RWPE2 (cell line): ENCODE data around the gene RUNX3.

ENCODE experiments used
- ATAC-seq: fragments of 200-7000 bp; cut with Tn5 transposase; 3 replicates; pipeline ENCODE4 v1.9.1; 2021; ENCODE audit warnings: low read depth
- DNase-seq: peaks from one replicate; pipeline ENCODE4 v3.0.0-alpha.2; 2020; ENCODE audit warnings: low spot score
- H3K27ac ChIP-seq: fragments of 450-650 bp; 2 replicates; pipeline ENCODE4 v1.5.1; 2017; ENCODE audit warnings: mild to moderate bottlenecking; ENCODE audit not compliant: poor library complexity, severe bottlenecking
- H3K27me3 ChIP-seq: fragments of 250-450 bp; sonication (Bioruptor Pico); 2 replicates; pipeline ENCODE4 v1.5.1; 2021; ENCODE audit warnings: mild to moderate bottlenecking, moderate library complexity; ENCODE audit not compliant: insufficient read depth, poor library complexity, severe bottlenecking
- H3K36me3 ChIP-seq: fragments of 250-450 bp; sonication (Bioruptor Pico); 2 replicates; pipeline ENCODE4 v1.5.1; 2020; ENCODE audit warnings: low read depth, mild to moderate bottlenecking, moderate library complexity
- H3K4me1 ChIP-seq: fragments of 250-450 bp; sonication (Bioruptor Pico); 2 replicates; pipeline ENCODE4 v1.5.1; 2021; ENCODE audit warnings: mild to moderate bottlenecking, moderate library complexity; ENCODE audit not compliant: insufficient read depth, poor library complexity, severe bottlenecking
- H3K4me3 ChIP-seq: fragments of 250-450 bp; sonication (Bioruptor Pico); 2 replicates; pipeline ENCODE4 v1.5.1; 2021; ENCODE audit warnings: mild to moderate bottlenecking, moderate library complexity; ENCODE audit not compliant: severe bottlenecking
- H3K9me3 ChIP-seq: fragments of 250-450 bp; sonication (Bioruptor Pico); 2 replicates; pipeline ENCODE4 v1.5.1; 2021; ENCODE audit warnings: mild to moderate bottlenecking, moderate library complexity; ENCODE audit not compliant: severe bottlenecking
- TF ChIP-seq, protein P1 (sequence below): fragments of 450-650 bp; IDR thresholded peaks from one replicate; pipeline ENCODE4 v1.5.1; 2017; ENCODE audit warnings: mild to moderate bottlenecking, moderate library complexity; ENCODE audit not compliant: poor library complexity, severe bottlenecking

The RUNX3 gene

DNA sequence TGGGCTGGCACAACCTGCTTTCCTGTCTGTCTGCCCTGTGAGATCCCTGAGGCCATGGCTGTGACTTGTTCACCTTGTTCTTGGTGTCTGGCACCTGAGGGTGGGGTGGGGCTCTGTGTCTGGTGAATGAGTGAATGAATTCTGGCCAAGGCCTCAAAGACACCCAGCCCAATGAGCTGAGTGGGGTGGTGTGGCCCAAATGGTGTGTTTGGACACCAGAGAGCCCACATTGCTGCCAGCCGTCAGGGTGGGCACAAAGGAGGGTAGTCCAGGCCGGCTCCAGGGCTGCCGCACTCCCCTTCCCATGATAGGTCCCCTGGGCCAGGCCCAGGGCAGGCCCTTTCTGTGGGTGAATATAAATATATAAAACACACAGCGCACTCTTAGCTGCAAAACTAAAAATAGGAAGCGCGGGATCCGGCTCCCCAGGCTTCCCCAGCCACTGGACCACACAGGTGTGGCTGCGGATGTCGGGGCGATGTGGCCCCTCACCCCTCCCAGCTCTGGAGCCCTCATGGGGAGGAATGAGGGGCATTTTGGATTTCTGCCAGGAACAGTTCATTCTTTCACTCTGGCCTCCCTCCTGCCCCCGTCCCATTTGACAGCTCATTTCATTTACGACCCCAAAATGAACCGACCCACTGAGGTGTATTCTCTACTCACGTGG is 33.3 kb downstream of the RUNX3 start:
- Histone ChIP-seq H3K4me3 (no peak overlapping the region), H3K36me3 (no peaks in the 10 kb centered on the region)

DNA sequence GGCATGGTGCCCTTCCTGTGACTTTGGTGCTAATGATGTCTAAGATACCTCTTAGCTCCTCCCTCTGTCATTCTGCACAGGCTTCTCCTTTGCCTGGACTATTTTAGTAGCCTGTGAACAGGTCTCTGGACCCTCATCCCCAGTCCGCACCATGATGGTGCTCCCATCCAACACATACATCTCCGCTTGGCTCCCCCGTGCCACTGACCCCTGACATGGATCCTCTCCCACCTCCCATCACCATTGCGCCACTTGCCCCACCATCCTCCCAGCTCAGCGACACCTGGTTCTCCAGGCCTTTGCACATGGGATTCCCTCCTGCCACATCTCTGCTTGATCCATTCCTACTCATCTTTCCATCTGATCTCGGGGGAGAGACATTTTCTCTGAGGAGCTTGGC is 33.9 kb downstream of the RUNX3 start:
- Histone ChIP-seq H3K27me3 (no peaks in the 10 kb centered on the region), H3K36me3 (no peaks in the 10 kb centered on the region), H3K4me3 (no peak overlapping the region), H3K4me1 (no peaks in the 10 kb centered on the region), H3K9me3 (peaks cover 5% of the 10 kb centered on the region), H3K27ac (no peak overlapping the region)
- no peak for ATAC-seq
- peak; percentile 38 for DNase-seq
- TF ChIP-seq, protein P1, sequence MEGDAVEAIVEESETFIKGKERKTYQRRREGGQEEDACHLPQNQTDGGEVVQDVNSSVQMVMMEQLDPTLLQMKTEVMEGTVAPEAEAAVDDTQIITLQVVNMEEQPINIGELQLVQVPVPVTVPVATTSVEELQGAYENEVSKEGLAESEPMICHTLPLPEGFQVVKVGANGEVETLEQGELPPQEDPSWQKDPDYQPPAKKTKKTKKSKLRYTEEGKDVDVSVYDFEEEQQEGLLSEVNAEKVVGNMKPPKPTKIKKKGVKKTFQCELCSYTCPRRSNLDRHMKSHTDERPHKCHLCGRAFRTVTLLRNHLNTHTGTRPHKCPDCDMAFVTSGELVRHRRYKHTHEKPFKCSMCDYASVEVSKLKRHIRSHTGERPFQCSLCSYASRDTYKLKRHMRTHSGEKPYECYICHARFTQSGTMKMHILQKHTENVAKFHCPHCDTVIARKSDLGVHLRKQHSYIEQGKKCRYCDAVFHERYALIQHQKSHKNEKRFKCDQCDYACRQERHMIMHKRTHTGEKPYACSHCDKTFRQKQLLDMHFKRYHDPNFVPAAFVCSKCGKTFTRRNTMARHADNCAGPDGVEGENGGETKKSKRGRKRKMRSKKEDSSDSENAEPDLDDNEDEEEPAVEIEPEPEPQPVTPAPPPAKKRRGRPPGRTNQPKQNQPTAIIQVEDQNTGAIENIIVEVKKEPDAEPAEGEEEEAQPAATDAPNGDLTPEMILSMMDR, result no peak

More for the DNA sequence above, 33.3 kb downstream of the RUNX3 start:
- ATAC-seq (no peak), DNase-seq (peak; percentile 35)
- Histone ChIP-seq H3K4me1 (no peaks in the 10 kb centered on the region), H3K27me3 (no peaks in the 10 kb centered on the region), H3K9me3 (peaks cover 5% of the 10 kb centered on the region), H3K27ac (no peak overlapping the region)
- TF ChIP-seq, protein P1, result no peak

- H3K27me3 ChIP-seq, result no peaks in the 10 kb centered on the region
- H3K27ac ChIP-seq, result no peak overlapping the region
- peak; percentile 2 for DNase-seq
- no peak overlapping the region for H3K4me3 ChIP-seq
- ATAC-seq, result no peak
- peaks cover 5% of the 10 kb centered on the region for H3K9me3 ChIP-seq
- no peaks in the 10 kb centered on the region for H3K4me1 ChIP-seq
- no peaks in the 10 kb centered on the region for H3K36me3 ChIP-seq
- TF ChIP-seq, protein P1, result no peak
Measured at GRCh38 chr1:24895511-24895910, 34.6 kb downstream of the RUNX3 start.

GRCh38 chr1:24894002-24894401 is 36.1 kb downstream of the RUNX3 start:
- Histone ChIP-seq H3K4me3 (no peak overlapping the region), H3K4me1 (no peaks in the 10 kb centered on the region), H3K36me3 (no peaks in the 10 kb centered on the region), H3K27me3 (no peaks in the 10 kb centered on the region), H3K9me3 (peaks cover 5% of the 10 kb centered on the region), H3K27ac (no peak overlapping the region)
- TF ChIP-seq, protein P1, result no peak
- ATAC-seq, result no peak
- DNase-seq, result peak; percentile 20

- ATAC-seq (no peak), DNase-seq (peak; percentile 9)
- no peaks in the 10 kb centered on the region for H3K36me3 ChIP-seq
- TF ChIP-seq, protein P1, result no peak
- no peak overlapping the region for H3K27ac ChIP-seq
- H3K9me3 ChIP-seq, result peaks cover 5% of the 10 kb centered on the region
- H3K27me3 ChIP-seq, result no peaks in the 10 kb centered on the region
- no peaks in the 10 kb centered on the region for H3K4me1 ChIP-seq
- H3K4me3 ChIP-seq, result no peak overlapping the region
Measured at GRCh38 chr1:24893431-24893830, 36.6 kb downstream of the RUNX3 start.
